ENCODE data around the gene ASGR1.

The ASGR1 gene, protein sequence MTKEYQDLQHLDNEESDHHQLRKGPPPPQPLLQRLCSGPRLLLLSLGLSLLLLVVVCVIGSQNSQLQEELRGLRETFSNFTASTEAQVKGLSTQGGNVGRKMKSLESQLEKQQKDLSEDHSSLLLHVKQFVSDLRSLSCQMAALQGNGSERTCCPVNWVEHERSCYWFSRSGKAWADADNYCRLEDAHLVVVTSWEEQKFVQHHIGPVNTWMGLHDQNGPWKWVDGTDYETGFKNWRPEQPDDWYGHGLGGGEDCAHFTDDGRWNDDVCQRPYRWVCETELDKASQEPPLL

DNA sequence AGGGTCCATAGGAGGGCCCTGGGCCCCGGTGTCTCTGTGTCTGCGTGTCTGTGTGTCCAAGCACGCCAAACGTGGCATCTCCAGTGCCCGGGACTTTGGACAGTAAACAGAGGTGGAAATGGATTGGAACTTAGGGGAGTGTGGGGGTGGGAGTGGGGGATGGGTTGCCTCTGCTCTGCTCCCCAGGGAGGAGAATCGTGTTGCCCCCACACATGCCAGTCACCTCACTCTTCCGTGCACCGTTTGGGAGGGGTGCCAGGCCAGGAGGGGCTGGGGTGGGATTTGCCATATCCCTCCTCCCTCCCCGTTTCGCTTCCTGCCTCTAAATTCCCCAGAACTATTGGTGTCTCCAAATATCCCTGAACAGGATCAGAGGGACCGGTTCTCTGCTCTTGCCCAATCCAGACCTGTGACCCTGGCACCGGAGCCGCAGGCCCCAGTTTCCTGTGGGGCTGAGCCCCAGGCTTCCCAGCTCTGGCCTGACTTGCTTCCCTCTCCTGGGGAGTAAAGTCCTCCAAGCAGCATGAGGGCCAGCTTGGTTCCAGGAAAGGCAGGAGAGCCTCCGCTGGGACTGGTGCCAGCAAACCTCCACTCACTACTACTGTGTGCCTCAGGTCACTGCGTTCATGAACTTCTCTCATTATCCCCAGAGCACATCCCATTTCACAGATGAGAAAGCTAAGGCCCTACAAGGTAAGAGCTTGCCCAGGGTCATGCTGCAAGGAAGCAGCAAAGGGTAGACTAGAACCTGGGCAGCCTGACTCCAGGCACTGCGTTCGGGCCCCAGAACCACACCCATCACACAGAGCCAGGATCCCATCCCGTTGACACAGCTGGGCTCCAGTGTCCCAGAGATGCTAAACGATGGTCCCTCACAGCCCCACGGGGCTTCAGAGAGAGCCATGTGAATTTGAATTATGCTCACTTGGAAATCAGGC is at the start of gene ASGR1:
TSS of gene ASGR1 (minus strand) at position 54 of the 938 bp plus-strand sequence. CDS start 807 bp downstream, outside the sequence.
- no peak for TF ChIP-seq ISL1 (CRISPR knock-in tag; IDR thresholded peaks at IDR 0.05)
- no peak for TF ChIP-seq TCF4 (CRISPR knock-in tag; IDR thresholded peaks at IDR 0.05; ENCODE audit: borderline replicate concordance)
- TF ChIP-seq OSR1 (CRISPR knock-in tag; IDR thresholded peaks at IDR 0.05) = no peak
- TF ChIP-seq GLIS3 (CRISPR knock-in tag; IDR thresholded peaks at IDR 0.05) = no peak
- TF ChIP-seq, protein P1, sequence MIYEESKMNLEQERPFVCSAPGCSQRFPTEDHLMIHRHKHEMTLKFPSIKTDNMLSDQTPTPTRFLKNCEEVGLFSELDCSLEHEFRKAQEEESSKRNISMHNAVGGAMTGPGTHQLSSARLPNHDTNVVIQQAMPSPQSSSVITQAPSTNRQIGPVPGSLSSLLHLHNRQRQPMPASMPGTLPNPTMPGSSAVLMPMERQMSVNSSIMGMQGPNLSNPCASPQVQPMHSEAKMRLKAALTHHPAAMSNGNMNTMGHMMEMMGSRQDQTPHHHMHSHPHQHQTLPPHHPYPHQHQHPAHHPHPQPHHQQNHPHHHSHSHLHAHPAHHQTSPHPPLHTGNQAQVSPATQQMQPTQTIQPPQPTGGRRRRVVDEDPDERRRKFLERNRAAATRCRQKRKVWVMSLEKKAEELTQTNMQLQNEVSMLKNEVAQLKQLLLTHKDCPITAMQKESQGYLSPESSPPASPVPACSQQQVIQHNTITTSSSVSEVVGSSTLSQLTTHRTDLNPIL (CRISPR knock-in tag; IDR thresholded peaks at IDR 0.05; ENCODE audit: low read depth) = no peak
- no peak for TF ChIP-seq ZNF565 (CRISPR knock-in tag; conservative IDR thresholded peaks at IDR 0.05; ENCODE audit: low read depth)
- TF ChIP-seq, protein P2, sequence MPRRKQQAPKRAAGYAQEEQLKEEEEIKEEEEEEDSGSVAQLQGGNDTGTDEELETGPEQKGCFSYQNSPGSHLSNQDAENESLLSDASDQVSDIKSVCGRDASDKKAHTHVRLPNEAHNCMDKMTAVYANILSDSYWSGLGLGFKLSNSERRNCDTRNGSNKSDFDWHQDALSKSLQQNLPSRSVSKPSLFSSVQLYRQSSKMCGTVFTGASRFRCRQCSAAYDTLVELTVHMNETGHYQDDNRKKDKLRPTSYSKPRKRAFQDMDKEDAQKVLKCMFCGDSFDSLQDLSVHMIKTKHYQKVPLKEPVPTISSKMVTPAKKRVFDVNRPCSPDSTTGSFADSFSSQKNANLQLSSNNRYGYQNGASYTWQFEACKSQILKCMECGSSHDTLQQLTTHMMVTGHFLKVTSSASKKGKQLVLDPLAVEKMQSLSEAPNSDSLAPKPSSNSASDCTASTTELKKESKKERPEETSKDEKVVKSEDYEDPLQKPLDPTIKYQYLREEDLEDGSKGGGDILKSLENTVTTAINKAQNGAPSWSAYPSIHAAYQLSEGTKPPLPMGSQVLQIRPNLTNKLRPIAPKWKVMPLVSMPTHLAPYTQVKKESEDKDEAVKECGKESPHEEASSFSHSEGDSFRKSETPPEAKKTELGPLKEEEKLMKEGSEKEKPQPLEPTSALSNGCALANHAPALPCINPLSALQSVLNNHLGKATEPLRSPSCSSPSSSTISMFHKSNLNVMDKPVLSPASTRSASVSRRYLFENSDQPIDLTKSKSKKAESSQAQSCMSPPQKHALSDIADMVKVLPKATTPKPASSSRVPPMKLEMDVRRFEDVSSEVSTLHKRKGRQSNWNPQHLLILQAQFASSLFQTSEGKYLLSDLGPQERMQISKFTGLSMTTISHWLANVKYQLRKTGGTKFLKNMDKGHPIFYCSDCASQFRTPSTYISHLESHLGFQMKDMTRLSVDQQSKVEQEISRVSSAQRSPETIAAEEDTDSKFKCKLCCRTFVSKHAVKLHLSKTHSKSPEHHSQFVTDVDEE (CRISPR knock-in tag; IDR thresholded peaks at IDR 0.05) = no peak
- TF ChIP-seq SNAI2 (CRISPR knock-in tag; IDR thresholded peaks at IDR 0.05) = no peak
- TF ChIP-seq, protein P3, sequence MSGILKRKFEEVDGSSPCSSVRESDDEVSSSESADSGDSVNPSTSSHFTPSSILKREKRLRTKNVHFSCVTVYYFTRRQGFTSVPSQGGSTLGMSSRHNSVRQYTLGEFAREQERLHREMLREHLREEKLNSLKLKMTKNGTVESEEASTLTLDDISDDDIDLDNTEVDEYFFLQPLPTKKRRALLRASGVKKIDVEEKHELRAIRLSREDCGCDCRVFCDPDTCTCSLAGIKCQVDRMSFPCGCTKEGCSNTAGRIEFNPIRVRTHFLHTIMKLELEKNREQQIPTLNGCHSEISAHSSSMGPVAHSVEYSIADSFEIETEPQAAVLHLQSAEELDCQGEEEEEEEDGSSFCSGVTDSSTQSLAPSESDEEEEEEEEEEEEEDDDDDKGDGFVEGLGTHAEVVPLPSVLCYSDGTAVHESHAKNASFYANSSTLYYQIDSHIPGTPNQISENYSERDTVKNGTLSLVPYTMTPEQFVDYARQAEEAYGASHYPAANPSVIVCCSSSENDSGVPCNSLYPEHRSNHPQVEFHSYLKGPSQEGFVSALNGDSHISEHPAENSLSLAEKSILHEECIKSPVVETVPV (CRISPR knock-in tag; IDR thresholded peaks at IDR 0.05) = no peak
- TF ChIP-seq BACH2 (CRISPR knock-in tag; IDR thresholded peaks at IDR 0.05; ENCODE audit: borderline replicate concordance) = no peak
- no peak for TF ChIP-seq ZFP30 (CRISPR knock-in tag; IDR thresholded peaks at IDR 0.05)
- TF ChIP-seq ESRRG (CRISPR knock-in tag; IDR thresholded peaks at IDR 0.05) = no peak
- TF ChIP-seq, protein P4, sequence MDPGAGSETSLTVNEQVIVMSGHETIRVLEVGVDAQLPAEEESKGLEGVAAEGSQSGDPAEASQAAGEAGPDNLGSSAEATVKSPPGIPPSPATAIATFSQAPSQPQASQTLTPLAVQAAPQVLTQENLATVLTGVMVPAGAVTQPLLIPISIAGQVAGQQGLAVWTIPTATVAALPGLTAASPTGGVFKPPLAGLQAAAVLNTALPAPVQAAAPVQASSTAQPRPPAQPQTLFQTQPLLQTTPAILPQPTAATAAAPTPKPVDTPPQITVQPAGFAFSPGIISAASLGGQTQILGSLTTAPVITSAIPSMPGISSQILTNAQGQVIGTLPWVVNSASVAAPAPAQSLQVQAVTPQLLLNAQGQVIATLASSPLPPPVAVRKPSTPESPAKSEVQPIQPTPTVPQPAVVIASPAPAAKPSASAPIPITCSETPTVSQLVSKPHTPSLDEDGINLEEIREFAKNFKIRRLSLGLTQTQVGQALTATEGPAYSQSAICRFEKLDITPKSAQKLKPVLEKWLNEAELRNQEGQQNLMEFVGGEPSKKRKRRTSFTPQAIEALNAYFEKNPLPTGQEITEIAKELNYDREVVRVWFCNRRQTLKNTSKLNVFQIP (CRISPR knock-in tag; IDR thresholded peaks at IDR 0.05; ENCODE audit: borderline replicate concordance, low read depth) = no peak
- no peak for TF ChIP-seq RARB (CRISPR knock-in tag; IDR thresholded peaks at IDR 0.05)
- no peak for TF ChIP-seq ZNF70 (CRISPR knock-in tag; IDR thresholded peaks at IDR 0.05)
- TF ChIP-seq ZFP3 (CRISPR knock-in tag; IDR thresholded peaks at IDR 0.05) = no peak
- no peak for ATAC-seq

DNA sequence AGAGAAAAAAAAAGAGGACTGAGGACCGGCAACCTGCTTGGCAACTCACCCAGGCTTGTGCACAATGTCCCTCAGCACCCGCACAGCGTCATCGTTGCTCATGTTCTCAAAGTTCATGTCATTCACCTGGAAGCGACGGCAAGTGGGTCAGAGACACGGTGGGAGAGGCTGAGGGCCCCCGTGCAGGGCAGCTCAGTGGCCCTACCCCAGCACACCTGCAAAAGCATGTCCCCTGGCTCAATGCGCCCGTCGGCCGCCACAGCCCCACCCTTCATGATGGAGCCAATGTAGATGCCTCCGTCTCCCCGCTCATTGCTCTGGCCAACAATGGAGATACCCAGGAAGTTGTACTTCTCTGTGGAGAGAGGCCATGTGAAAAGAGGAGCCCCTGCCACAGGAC is 49.8 kb upstream of the ASGR1 start:
- no peak for ATAC-seq
- TF ChIP-seq, protein P4 (CRISPR knock-in tag; IDR thresholded peaks at IDR 0.05; ENCODE audit: borderline replicate concordance, low read depth) = no peak
- TF ChIP-seq, protein P5, sequence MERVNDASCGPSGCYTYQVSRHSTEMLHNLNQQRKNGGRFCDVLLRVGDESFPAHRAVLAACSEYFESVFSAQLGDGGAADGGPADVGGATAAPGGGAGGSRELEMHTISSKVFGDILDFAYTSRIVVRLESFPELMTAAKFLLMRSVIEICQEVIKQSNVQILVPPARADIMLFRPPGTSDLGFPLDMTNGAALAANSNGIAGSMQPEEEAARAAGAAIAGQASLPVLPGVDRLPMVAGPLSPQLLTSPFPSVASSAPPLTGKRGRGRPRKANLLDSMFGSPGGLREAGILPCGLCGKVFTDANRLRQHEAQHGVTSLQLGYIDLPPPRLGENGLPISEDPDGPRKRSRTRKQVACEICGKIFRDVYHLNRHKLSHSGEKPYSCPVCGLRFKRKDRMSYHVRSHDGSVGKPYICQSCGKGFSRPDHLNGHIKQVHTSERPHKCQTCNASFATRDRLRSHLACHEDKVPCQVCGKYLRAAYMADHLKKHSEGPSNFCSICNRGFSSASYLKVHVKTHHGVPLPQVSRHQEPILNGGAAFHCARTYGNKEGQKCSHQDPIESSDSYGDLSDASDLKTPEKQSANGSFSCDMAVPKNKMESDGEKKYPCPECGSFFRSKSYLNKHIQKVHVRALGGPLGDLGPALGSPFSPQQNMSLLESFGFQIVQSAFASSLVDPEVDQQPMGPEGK (CRISPR knock-in tag; IDR thresholded peaks at IDR 0.05; ENCODE audit: borderline replicate concordance) = no peak
- TF ChIP-seq, protein P2 (CRISPR knock-in tag; IDR thresholded peaks at IDR 0.05) = no peak
- TF ChIP-seq ZNF70 (CRISPR knock-in tag; IDR thresholded peaks at IDR 0.05) = no peak
- no peak for TF ChIP-seq BACH2 (CRISPR knock-in tag; IDR thresholded peaks at IDR 0.05; ENCODE audit: borderline replicate concordance)
- TF ChIP-seq RARB (CRISPR knock-in tag; IDR thresholded peaks at IDR 0.05) = no peak
- no peak for TF ChIP-seq CSDC2 (CRISPR knock-in tag; IDR thresholded peaks at IDR 0.05)
- TF ChIP-seq ESRRG (CRISPR knock-in tag; IDR thresholded peaks at IDR 0.05) = no peak
- TF ChIP-seq, protein P3 (CRISPR knock-in tag; IDR thresholded peaks at IDR 0.05) = no peak
